SK-N-SH (cell line): ENCODE measurements around the gene PTK7. TPM values are rescaled to one million over a fixed set of nuclear protein-coding genes. Genes with fewer than 3 reads are reported as not detected.

Source experiments
- CTCF ChIA-PET: fragments of 300-600, 350-600 bp; formaldehyde crosslinking; extraction: SDS; loops from one replicate; lab custom pipeline; 2021; lab: Yijun Ruan, JAX
- POLR2A ChIA-PET: fragments of 350-600 bp; sonication (Branson Sonifier 250); formaldehyde crosslinking; extraction: SDS; loops from one replicate; lab custom pipeline; 2020; ENCODE audit warnings: antibody characterized with exemption, inconsistent platforms; lab: Yijun Ruan, JAX
- DNase-seq: peaks from one replicate; pipeline ENCODE4 v3.0.0; 2012
- H2AFZ ChIP-seq: fragments of 200-600 bp; sonication (generic); 2 replicates; pipeline ENCODE4 v1.8.1; 2016; ENCODE audit warnings: antibody characterized with exemption, mild to moderate bottlenecking, low read depth
- H3F3A ChIP-seq: fragments of 200-600 bp; sonication (generic); replicated peaks from 2 replicates; pipeline ENCODE3; 2016; ENCODE audit warnings: antibody characterized with exemption, mild to moderate bottlenecking; ENCODE audit not compliant: insufficient read depth
- H3K27ac ChIP-seq, 2 experiments: fragments of 200-500 bp in 1 of 2; fragments of 200-600 bp in 1 of 2; sonication (Bioruptor generic) in 1 of 2; sonication (generic), shearing (Covaris generic) in 1 of 2; 2 replicates each; pipeline versions ENCODE4 v1.5.1 to v1.6.1; 2014 to 2016; ENCODE audit warnings: low read depth in 2 of 2, inconsistent platforms in 1 of 2, low read length in 1 of 2, mild to moderate bottlenecking in 1 of 2, mixed read lengths in 1 of 2
- H3K27me3 ChIP-seq: fragments of 200-600 bp; sonication (generic), shearing (Covaris generic); 2 replicates; pipeline ENCODE4 v1.6.1; 2016; ENCODE audit warnings: mixed run types; ENCODE audit not compliant: insufficient read depth
- H3K36me3 ChIP-seq, 2 experiments: fragments of 200-500 bp in 1 of 2; fragments of 200-600 bp in 1 of 2; sonication (Bioruptor generic) in 1 of 2; sonication (generic) in 1 of 2; replicated peaks in 1 of 2; 2 replicates each; pipeline versions ENCODE3 to v1.5.1; 2014 to 2016; ENCODE audit warnings: low read length in 1 of 2, mild to moderate bottlenecking in 1 of 2; ENCODE audit not compliant: insufficient read depth in 2 of 2, control insufficient read depth in 1 of 2
- H3K4me1 ChIP-seq, 2 experiments: fragments of 200-500 bp in 1 of 2; fragments of 200-600 bp in 1 of 2; sonication (Bioruptor generic) in 1 of 2; sonication (generic), shearing (Covaris generic) in 1 of 2; 2 replicates each; pipeline versions ENCODE4 v1.5.1 to v1.6.1; 2014 to 2016; ENCODE audit warnings: low read depth in 1 of 2, low read length in 1 of 2, mixed run types in 1 of 2; ENCODE audit not compliant: insufficient read depth in 2 of 2, control insufficient read depth in 1 of 2
- H3K4me2 ChIP-seq: fragments of 200-600 bp; sonication (generic), shearing (Covaris generic); 2 replicates; pipeline ENCODE4 v1.6.1; 2017; ENCODE audit warnings: mixed run types
- H3K4me3 ChIP-seq, 2 experiments: fragments of 200-500 bp in 1 of 2; fragments of 200-600 bp in 1 of 2; sonication (Bioruptor generic) in 1 of 2; sonication (generic), shearing (Covaris generic) in 1 of 2; 2 replicates each; pipeline versions ENCODE4 v1.5.1 to v1.8.1; 2014 to 2016; ENCODE audit warnings: low read depth in 2 of 2, inconsistent platforms in 1 of 2, low read length in 1 of 2, mild to moderate bottlenecking in 1 of 2, mixed read lengths in 1 of 2, moderate library complexity in 1 of 2
- H3K79me2 ChIP-seq: fragments of 200-600 bp; sonication (generic); 2 replicates; pipeline ENCODE4 v1.8.1; 2017; ENCODE audit warnings: mild to moderate bottlenecking; ENCODE audit not compliant: insufficient read depth
- H3K9ac ChIP-seq: fragments of 200-600 bp; sonication (generic); 2 replicates; pipeline ENCODE4 v1.6.1; 2017; ENCODE audit warnings: mixed run types
- H3K9me2 ChIP-seq: fragments of 200-600 bp; sonication (generic); 2 replicates; pipeline ENCODE4 v1.6.1; 2017; ENCODE audit warnings: mixed run types
- H3K9me3 ChIP-seq: fragments of 200-600 bp; sonication (generic); 2 replicates; pipeline ENCODE4 v1.6.1; 2017; ENCODE audit warnings: mixed run types, mild to moderate bottlenecking, moderate library complexity
- H4K20me1 ChIP-seq: fragments of 200-600 bp; sonication (generic); 2 replicates; pipeline ENCODE4 v1.6.1; 2017; ENCODE audit warnings: mild to moderate bottlenecking, mixed run types; ENCODE audit not compliant: insufficient read depth
- EZH2phosphoT487 ChIP-seq: fragments of 200-600 bp; sonication (generic); IDR thresholded peaks from 2 replicates; pipeline ENCODE4 v1.6.1; 2017; ENCODE audit warnings: low read depth, mixed run types, mild to moderate bottlenecking, antibody characterized with exemption, moderate library complexity, borderline replicate concordance
- FOXM1 ChIP-seq: IDR thresholded peaks from 2 replicates; pipeline ENCODE4 v1.4.0; 2012; ENCODE audit warnings: low read depth, mild to moderate bottlenecking
- GATA2 ChIP-seq: sonication (generic); formaldehyde crosslinking; IDR thresholded peaks from 2 replicates; pipeline ENCODE4 v1.5.0; 2020; ENCODE audit warnings: mild to moderate bottlenecking, missing genetic modification reagents
- MXI1 ChIP-seq: IDR thresholded peaks from 2 replicates; pipeline ENCODE4 v1.6.1; 2012; ENCODE audit warnings: mild to moderate bottlenecking, low read depth, low read length, improper control_type of control experiment
- NFIC ChIP-seq: IDR thresholded peaks from 2 replicates; pipeline ENCODE4 v1.4.0; 2012; ENCODE audit warnings: borderline replicate concordance
- POLR2AphosphoS5 ChIP-seq: IDR thresholded peaks from 2 replicates; pipeline ENCODE4 v1.6.1; 2012; ENCODE audit warnings: low read depth, low read length
- RAD21 ChIP-seq: IDR thresholded peaks from 2 replicates; pipeline ENCODE4 v1.6.1; 2012; ENCODE audit warnings: mild to moderate bottlenecking, low read length
- RXRA ChIP-seq: IDR thresholded peaks from 2 replicates; pipeline ENCODE4 v1.4.0; 2012; ENCODE audit warnings: low read depth, mild to moderate bottlenecking, borderline replicate concordance
- SMC3 ChIP-seq: IDR thresholded peaks from 2 replicates; pipeline ENCODE4 v1.6.1; 2012; ENCODE audit warnings: low read depth, low read length, improper control_type of control experiment
- WGBS: methylation state at CpG from one replicate; pipeline ENCODE4 v1.1.6; 2017; ENCODE audit warnings: low lambda C conversion rate; 5-methylcytosine and 5-hydroxymethylcytosine counted together
- polyA plus RNA-seq, 3 experiments: library from polyadenylated mRNA; depleted of rRNA; stranded (reverse); fragments of >200 nt; gene quantifications; 2 replicates each; pipeline ENCODE4 v1.2.3, GENCODE V29; 2012
- TF ChIP-seq, protein P1 (sequence below): IDR thresholded peaks from 2 replicates; pipeline ENCODE4 v1.4.0; 2012; ENCODE audit warnings: low read depth, borderline replicate concordance
- TF ChIP-seq, protein P2 (sequence below): fragments of 150-350 bp; IDR thresholded peaks from 2 replicates; pipeline ENCODE4 v1.6.1; 2017; ENCODE audit warnings: antibody characterized with exemption, low read length, low read depth, borderline replicate concordance
- TF ChIP-seq, protein P3 (sequence below): IDR thresholded peaks from 2 replicates; pipeline ENCODE4 v1.4.0; 2012; ENCODE audit warnings: low read depth
- TF ChIP-seq, protein P4 (sequence below): IDR thresholded peaks from 2 replicates; pipeline ENCODE4; 2012
- TF ChIP-seq, protein P5 (sequence below): fragments of 150-350 bp; IDR thresholded peaks from 2 replicates; pipeline ENCODE4 v1.6.1; 2016; ENCODE audit warnings: mild to moderate bottlenecking, low read depth, low read length
- TF ChIP-seq, protein P6 (sequence below): IDR thresholded peaks from 2 replicates; pipeline ENCODE4 v1.4.0; 2012; ENCODE audit warnings: low read depth, borderline replicate concordance

PTK7 gene
- polyA plus RNA-seq, 1 of the 3 experiments (the other 2 are of a cell fraction): 105 TPM

DNA sequence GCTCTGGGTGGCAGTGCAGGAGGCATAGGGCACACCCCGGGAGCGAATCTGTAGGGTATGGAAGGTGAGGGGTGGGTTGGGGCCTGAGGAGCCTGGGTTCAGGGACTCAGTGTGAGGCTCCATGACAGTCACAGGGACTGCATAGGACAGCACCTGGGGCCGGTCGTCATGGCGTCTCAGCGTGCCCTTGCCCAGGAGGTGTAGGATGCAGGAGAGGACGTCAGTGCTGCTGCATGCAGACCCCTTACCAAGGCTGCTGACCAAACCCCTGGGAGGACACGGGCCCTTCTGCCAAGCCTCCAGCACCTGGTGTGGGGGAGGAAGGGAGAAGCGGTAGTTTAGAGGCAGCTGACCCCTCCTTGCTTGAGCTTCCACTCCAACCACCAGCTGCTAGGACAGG lies 38.4 kb upstream of the PTK7 start (continued):
- TF ChIP-seq, protein P1, sequence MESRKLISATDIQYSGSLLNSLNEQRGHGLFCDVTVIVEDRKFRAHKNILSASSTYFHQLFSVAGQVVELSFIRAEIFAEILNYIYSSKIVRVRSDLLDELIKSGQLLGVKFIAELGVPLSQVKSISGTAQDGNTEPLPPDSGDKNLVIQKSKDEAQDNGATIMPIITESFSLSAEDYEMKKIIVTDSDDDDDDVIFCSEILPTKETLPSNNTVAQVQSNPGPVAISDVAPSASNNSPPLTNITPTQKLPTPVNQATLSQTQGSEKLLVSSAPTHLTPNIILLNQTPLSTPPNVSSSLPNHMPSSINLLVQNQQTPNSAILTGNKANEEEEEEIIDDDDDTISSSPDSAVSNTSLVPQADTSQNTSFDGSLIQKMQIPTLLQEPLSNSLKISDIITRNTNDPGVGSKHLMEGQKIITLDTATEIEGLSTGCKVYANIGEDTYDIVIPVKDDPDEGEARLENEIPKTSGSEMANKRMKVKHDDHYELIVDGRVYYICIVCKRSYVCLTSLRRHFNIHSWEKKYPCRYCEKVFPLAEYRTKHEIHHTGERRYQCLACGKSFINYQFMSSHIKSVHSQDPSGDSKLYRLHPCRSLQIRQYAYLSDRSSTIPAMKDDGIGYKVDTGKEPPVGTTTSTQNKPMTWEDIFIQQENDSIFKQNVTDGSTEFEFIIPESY: no peak
- TF ChIP-seq, protein P2, sequence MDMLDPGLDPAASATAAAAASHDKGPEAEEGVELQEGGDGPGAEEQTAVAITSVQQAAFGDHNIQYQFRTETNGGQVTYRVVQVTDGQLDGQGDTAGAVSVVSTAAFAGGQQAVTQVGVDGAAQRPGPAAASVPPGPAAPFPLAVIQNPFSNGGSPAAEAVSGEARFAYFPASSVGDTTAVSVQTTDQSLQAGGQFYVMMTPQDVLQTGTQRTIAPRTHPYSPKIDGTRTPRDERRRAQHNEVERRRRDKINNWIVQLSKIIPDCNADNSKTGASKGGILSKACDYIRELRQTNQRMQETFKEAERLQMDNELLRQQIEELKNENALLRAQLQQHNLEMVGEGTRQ: no peak
- TF ChIP-seq EZH2phosphoT487: no peak

DNA sequence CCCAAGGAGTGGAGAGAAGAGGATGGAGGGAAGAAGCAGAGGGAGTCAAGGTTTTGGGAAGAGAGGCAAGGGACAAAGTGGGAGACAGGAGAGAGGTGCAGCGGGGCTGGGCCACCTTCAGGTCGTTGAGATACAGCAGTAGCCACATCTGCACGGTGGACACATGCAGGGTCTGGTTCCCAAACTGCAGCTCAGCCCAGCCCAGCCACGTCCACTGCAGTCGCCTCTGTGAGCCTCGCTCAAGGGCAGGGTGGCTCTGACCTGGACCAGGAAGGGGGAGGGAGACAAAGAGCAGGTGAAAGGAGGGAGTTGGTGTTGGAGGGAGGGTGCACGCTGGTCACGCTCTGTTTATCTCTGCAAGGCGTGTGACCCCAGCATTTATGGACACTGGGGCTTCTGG lies 37.4 kb upstream of the PTK7 start:
- Histone ChIP-seq H3K9me3 (no peaks in the 10 kb centered on the region), H3K27ac (no peak overlapping the region), H3K9ac (no peak overlapping the region), H3K4me3 (no peak overlapping the region), H2AFZ (no peak overlapping the region), H3K27me3 (no peaks in the 10 kb centered on the region), H3K4me1 (no peaks in the 10 kb centered on the region), H3K4me2 (no peak overlapping the region), H3K9me2 (no peaks in the 10 kb centered on the region), H3K79me2 (no peaks in the 10 kb centered on the region), H3K36me3 (peaks cover 24 to 62% of the 10 kb centered on the region in 2 experiments), H3F3A (peaks cover 6% of the 10 kb centered on the region), H4K20me1 (no peaks in the 10 kb centered on the region)
- WGBS: 94% methylated on average over 7 of the region's 9 CpGs
- TF ChIP-seq RXRA: no peak
- TF ChIP-seq, protein P3, sequence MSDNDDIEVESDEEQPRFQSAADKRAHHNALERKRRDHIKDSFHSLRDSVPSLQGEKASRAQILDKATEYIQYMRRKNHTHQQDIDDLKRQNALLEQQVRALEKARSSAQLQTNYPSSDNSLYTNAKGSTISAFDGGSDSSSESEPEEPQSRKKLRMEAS: no peak
- TF ChIP-seq GATA2 (CRISPR knock-in tag): no peak
- TF ChIP-seq, protein P4, sequence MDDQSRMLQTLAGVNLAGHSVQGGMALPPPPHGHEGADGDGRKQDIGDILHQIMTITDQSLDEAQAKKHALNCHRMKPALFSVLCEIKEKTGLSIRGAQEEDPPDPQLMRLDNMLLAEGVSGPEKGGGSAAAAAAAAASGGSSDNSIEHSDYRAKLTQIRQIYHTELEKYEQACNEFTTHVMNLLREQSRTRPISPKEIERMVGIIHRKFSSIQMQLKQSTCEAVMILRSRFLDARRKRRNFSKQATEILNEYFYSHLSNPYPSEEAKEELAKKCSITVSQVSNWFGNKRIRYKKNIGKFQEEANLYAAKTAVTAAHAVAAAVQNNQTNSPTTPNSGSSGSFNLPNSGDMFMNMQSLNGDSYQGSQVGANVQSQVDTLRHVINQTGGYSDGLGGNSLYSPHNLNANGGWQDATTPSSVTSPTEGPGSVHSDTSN: no peak
- no peak for TF ChIP-seq RAD21
- TF ChIP-seq, protein P2: no peak
- no peak for TF ChIP-seq EZH2phosphoT487
- TF ChIP-seq POLR2AphosphoS5: no peak
- TF ChIP-seq, protein P5, sequence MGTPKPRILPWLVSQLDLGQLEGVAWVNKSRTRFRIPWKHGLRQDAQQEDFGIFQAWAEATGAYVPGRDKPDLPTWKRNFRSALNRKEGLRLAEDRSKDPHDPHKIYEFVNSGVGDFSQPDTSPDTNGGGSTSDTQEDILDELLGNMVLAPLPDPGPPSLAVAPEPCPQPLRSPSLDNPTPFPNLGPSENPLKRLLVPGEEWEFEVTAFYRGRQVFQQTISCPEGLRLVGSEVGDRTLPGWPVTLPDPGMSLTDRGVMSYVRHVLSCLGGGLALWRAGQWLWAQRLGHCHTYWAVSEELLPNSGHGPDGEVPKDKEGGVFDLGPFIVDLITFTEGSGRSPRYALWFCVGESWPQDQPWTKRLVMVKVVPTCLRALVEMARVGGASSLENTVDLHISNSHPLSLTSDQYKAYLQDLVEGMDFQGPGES: no peak
- no peak for TF ChIP-seq MXI1
- no peak for TF ChIP-seq SMC3
- no peak for TF ChIP-seq NFIC
- no peak for TF ChIP-seq FOXM1
- TF ChIP-seq, protein P6, sequence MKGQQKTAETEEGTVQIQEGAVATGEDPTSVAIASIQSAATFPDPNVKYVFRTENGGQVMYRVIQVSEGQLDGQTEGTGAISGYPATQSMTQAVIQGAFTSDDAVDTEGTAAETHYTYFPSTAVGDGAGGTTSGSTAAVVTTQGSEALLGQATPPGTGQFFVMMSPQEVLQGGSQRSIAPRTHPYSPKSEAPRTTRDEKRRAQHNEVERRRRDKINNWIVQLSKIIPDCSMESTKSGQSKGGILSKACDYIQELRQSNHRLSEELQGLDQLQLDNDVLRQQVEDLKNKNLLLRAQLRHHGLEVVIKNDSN: no peak
- TF ChIP-seq, protein P1: no peak
- ChIA-PET CTCF (no interaction called here), POLR2A (interaction anchor here (1.3 kb wide), 1 partner anchor 15 kb away, joined by 4 read pairs; the partner anchor contains the start of gene CUL7)
- no peak for DNase-seq
